ENCODE data around the gene FOXS1.

The FOXS1 gene

GRCh38 chr20:31845300-31845863, at the start of gene FOXS1:
FOXS1 (minus strand) TSS chr20:31845604; CDS start chr20:31845542, 62 bp downstream.
- DNase-seq (ENCODE audit: low read depth) = no peak

DNA sequence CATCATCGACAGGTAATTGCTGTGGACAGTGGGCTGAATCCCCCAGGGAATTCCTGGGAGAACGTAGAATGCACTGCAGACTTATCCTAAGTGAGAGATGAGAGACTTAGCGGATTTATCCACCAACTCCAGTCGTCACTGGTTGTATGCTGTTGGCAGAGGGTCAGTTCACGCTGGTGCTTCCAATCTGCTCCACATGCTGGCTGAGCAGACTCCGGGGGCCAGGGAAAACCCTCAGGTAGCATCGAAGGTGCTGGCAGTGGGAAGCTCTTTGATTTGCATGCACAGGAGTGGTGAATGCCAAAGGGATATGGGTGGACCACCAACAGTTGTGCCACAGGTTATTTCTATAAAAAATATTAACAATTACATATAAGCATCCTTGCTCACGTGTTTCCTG, 45.2 kb upstream of the FOXS1 start:
- no peak for DNase-seq (ENCODE audit: low read depth)

DNA sequence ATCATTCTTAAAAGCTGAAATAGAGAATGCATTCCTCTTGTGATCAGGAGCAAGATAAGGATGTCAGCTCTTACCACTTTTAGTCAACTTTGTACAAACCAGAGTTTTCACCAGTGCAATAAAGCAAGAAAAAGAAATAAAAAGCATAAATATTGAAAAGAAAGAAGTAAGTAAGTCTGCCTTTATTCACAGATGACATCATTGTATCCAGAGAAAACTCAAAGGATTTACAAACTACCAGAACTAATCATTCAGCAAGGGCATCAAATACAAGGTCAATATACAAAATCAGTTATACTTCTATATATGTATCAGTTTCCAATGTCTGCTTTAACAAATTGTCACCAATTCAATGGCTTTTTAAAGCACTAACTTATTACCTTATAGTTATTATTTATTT, 38.4 kb upstream of the FOXS1 start:
- no peak for DNase-seq (ENCODE audit: low read depth)

GRCh38 chr20:31881945-31882344, 36.5 kb upstream of the FOXS1 start:
- no peak for DNase-seq (ENCODE audit: low read depth)

- peak; percentile 78 for DNase-seq (ENCODE audit: low read depth)
These were observed 34.0 kb upstream of the FOXS1 start for GRCh38 chr20:31879143-31879987.

DNA sequence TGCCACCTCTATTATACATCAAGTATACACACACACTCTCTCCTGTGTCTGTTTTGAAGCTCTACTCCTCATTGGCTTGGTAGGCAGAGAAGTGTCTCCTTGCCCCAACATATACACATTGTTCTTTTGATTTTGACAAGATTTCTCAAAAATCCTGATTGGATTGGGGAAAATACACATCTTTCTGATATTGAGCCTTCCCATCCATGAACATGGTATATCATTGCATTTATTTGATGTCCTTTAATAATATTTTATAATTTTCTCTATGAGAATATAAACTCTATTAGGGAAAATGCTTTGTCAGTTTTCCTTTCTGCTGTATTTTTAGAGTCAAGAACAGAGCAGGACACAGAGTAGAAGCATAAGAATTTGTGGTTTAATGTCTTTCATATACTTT, 32.3 kb upstream of the FOXS1 start:
- DNase-seq (ENCODE audit: low read depth) = no peak

- no peak for DNase-seq (ENCODE audit: low read depth)
These were observed 30.3 kb upstream of the FOXS1 start for GRCh38 chr20:31875671-31876070.

- no peak for DNase-seq (ENCODE audit: low read depth)
These were observed 27.0 kb upstream of the FOXS1 start for GRCh38 chr20:31872406-31872805.

DNA sequence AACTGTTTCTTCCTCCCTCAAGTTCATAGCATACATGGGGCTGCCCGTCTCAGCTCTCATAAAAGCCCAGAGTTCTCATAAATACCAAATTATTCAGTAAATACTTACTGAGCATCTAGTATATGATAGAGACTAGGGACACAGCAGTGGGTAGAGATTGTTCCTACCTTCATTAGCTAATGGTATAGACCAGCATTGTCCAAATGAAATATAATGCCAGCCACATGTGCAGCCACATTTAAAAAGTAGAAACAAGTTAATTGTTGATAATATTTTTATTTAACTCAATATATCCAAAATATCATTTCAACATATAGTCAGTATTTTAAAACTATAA, 26.2 kb upstream of the FOXS1 start:
- DNase-seq (ENCODE audit: low read depth) = no peak

GRCh38 chr20:31870726-31871617, 25.6 kb upstream of the FOXS1 start:
- DNase-seq (ENCODE audit: low read depth) = no peak

GRCh38 chr20:31869942-31870725, 24.7 kb upstream of the FOXS1 start, which contains the start of the genes DUSP15 and TTLL9:
DUSP15 (minus strand) TSS chr20:31870527; CDS start chr20:31870337, 190 bp downstream.
TTLL9 (plus strand) TSS chr20:31870634; CDS start chr20:31871127, 493 bp downstream.
- DNase-seq (ENCODE audit: low read depth) = no peak

DNA sequence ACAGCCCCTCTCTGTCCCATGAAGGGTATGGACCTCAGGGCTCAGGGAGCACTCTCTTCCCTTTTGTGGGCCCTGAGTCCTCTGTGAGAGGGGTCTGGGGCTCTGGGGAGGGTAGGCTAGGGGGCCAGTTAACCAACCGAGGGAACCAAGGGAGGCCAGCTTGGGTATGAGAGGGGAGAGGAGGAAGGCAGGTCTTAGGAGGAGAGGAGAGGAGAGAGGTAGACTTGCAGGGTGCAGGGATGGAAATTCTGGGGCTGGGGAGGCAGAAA, 24.2 kb upstream of the FOXS1 start:
- no peak for DNase-seq (ENCODE audit: low read depth)

GRCh38 chr20:31868853-31869672, 23.7 kb upstream of the FOXS1 start:
- DNase-seq (ENCODE audit: low read depth) = no peak

DNA sequence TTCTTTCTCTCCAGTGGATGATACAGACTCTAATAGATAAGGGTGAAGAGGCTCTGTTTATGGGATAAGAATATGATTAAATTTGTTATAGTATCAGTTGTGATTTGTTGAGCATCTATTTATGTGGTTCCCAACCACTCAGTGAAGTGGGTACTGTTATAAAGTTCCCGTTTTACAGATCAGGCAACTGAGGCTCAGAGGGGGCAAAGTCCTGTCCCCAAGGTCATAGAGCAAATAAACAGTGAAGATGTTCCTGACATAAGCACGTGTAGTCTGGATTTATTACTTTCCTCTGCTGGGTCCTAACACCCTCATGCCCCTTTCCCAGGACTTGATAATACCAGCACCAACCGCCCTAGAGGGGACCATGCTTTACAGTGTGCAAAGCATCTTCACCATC, 20.8 kb upstream of the FOXS1 start:
- DNase-seq (ENCODE audit: low read depth) = no peak

GRCh38 chr20:31864521-31865400, 19.4 kb upstream of the FOXS1 start:
- no peak for DNase-seq (ENCODE audit: low read depth)

DNA sequence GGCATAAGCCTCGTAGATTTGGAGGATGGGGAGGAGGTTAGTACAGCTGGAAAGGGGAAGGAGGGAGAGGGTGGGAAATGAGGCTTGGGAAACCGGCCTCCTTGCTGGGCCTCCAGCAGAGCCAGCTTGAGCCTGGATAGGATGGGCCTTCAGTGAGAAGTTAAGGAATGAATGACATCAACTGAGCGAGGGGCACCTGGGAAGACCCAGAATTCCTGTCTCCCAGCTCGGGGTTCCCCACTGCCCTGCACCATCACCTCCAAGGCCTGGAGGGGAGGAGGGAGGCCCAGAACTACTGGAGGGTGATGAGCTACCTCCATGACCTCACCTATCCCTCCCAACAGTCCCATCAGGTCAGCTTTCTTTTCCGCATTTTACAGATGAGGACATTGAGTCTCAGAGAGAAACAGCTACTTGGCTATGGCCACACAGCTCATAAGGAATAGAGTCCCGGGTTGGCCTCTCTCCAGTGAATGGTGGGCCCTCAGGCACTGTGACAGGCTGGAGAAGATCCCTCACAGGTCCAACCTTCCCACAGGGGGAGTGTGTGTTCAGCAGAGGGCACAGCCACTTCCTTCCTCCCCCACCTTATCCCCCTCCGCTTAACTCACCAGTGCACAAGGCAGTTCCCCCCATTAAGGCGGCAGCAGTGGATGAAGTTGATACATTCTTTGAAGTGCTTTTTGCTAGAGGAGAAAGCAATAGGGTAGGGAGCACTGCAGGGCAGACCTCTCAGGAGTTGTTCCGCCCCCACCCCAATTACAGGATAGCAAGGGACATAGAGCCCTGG, 18.1 kb upstream of the FOXS1 start:
- no peak for DNase-seq (ENCODE audit: low read depth)

GRCh38 chr20:31862506-31862905, 17.1 kb upstream of the FOXS1 start:
- DNase-seq (ENCODE audit: low read depth) = no peak

DNA sequence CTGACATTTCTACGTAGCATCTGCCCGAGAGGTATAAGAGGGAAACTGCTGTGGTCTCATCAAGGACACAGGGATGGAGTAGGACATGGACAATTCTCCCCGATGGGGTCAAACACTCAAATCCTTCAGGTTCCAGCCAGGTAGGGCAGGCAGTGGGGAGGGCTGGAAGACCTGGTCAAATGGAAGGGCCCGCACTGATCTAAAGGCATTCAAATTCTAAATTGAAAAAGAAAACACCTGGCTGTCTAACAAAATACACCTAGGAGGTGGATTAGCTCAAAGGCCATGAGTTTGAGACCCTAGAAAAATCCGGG, 16.7 kb upstream of the FOXS1 start:
- no peak for DNase-seq (ENCODE audit: low read depth)

- DNase-seq (ENCODE audit: low read depth) = peak; percentile 52
These were observed 16.2 kb upstream of the FOXS1 start for GRCh38 chr20:31861385-31862156.

Data from activated T-cell treated with anti-CD3 and anti-CD28 coated beads for 24 hours (primary cell).